ENCODE results near the gene ENGASE. TPM values are rescaled to one million over a fixed set of nuclear protein-coding genes. Genes with fewer than 3 reads are reported as not detected.

Gene ENGASE
- total and polyA plus RNA-seq, 9 of the 15 experiments (the other 6 are each of a cell fraction or from before 2014, with no cell fraction given): 0.06 to 45.5 (median 13.9) TPM

DNA sequence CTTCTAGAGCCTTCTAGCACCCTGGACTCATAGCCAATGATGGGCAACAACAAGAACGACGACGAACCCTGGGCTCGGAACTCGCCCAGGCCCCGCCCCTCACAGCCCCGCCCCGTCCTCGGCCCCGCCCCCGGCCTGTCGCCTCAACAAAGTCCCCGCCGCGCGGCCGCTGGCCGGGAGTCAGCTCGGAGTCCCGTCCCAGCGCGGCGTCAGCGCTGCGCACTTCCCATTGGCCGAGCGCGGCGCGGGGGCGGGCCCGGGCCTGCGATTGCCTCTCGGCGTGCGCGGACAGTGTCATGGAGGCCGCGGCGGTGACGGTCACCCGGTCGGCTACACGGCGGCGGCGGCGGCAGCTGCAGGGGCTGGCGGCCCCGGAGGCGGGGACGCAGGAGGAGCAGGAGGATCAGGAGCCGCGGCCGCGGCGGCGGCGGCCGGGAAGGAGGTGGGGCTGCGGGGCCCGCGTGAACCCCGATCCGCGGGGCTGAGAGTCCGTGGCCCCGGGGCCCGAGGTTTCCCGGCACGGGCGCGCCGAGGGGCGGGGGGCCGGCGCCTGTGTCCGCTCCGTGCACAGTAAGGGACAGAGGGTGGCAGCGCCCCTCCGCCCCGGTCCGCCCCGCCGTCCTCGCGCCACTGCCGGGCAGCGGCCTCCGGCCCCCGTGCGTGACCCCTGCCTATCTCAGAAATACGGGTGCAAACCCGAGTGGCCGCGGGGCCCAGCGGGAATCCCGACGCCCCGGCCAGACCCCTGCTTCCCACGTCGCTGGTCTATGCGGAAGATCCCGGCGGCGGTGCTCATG is at the start of gene ENGASE (continued):
- TF ChIP-seq CCAR2 (IDR thresholded peaks at IDR 0.05; ENCODE audit: low read depth, low read length) (no peak), ZNF3 (CRISPR knock-in tag; IDR thresholded peaks at IDR 0.05) (no peak), ATF3 (IDR thresholded peaks at IDR 0.05) (no peak), ATF3 (CRISPR knock-in tag; conservative IDR thresholded peaks at IDR 0.05) (no peak), TBL1XR1 (IDR thresholded peaks at IDR 0.05; ENCODE audit: low read length in 2 of 2) (0 out of 4 replicates have a peak, but pooled peaks of 1 of the 2 experiments have one; percentile 34), SAFB2 (IDR thresholded peaks at IDR 0.05; ENCODE audit: borderline replicate concordance, low read depth, low read length, severe bottlenecking) (no peak), FIP1L1 (IDR thresholded peaks at IDR 0.05; ENCODE audit: low read depth, low read length, poor library complexity, severe bottlenecking) (peak; percentile 21), BCOR (IDR thresholded peaks at IDR 0.05) (no peak), THRAP3 (IDR thresholded peaks at IDR 0.05; ENCODE audit: borderline replicate concordance) (no peak), TAF1 (IDR thresholded peaks at IDR 0.05; ENCODE audit: control insufficient read depth, extremely low read depth, insufficient read depth, low read length, severe bottlenecking) (peak; percentile 93), NR2F6 (CRISPR knock-in tag; IDR thresholded peaks at IDR 0.05) (no peak), SUPT5H (IDR thresholded peaks at IDR 0.05) (no peak), RAD51 (IDR thresholded peaks at IDR 0.05; ENCODE audit: borderline replicate concordance, low read depth) (no peak), CSDE1 (IDR thresholded peaks at IDR 0.05) (no peak), POLR2AphosphoS5 (IDR thresholded peaks at IDR 0.05; ENCODE audit: control insufficient read depth, insufficient read depth, low read depth, low read length) (peak; percentile 55; the same call in 1 of the 2 replicates), SRF (CRISPR knock-in tag; IDR thresholded peaks at IDR 0.05) (no peak), KLF13 (tag; IDR thresholded peaks at IDR 0.05; ENCODE audit: borderline replicate concordance, low read depth) (peak; percentile 51; the same call in 1 of the 2 replicates), U2AF2 (optimal IDR thresholded peaks at IDR 0.05; ENCODE audit: low read depth, low read length) (no peak), TBP (optimal IDR thresholded peaks at IDR 0.05; ENCODE audit: low read depth, low read length) (peak; percentile 75), EHMT2 (IDR thresholded peaks at IDR 0.05) (no peak), ZNF124 (CRISPR knock-in tag; IDR thresholded peaks at IDR 0.05) (no peak)
